DMS153 treated with DMSO at 0.1 percent for 48 hours (cell line): ENCODE results near the gene TKTL2.
"Not testable (repeated sequence)": the region's sequence is repeated elsewhere in the genome, so short reads cannot be mapped to it uniquely, and the experiment has no call there.

Experiments
- DNase-seq: peaks from one replicate; lab custom pipeline; 2025; ENCODE audit not compliant: unreplicated experiment; lab: John Stamatoyannopoulos, UW

Gene TKTL2

DNA sequence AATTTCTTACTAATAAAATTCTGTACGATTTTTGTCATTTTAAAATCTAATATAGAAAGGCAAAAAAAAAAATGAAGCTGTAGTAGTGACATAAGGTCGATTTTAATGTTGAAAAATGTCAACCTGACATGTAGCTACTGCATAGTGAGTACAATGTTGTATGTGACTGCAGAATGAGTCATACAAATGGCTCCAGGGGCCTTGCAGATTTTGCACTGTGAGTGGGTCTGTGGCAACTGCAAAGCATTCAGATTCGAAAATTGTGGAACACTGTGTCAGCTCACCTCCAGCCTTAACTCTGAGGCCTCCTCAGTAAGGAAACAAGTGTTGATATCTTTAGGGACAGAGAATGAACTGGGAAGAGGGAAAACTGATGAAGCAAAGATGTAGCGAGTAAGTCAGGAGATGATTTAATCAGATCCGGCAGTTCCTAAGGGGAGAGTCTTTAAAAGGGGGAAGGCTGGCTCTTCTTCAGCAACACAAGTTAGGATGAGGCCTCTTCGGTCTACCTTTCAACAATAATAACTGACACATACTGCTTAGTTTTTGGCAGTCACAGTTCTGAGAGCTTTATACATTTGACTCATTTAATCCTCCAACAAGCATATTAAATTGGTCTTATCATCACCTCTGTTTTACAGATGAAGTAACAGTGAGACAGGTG is 24.9 kb downstream of the TKTL2 start:
- no peak for DNase-seq

DNA sequence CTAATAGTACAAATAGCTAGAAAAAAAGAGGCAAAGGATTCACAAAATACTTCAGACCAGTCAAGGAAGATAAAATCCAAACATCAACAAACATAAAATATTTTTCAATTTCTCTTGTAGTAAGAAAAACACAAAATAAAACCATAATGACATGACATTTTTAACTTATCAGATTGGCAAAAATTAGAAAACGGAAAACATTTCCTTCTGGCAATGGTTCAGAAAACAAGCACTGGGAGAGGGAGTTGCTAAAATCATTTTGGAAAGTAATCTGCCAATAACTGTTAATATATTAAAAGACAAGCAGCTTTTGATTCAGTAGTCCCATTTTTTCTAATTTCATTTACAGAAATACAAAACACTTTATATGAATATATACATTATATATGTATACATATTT is 26.1 kb downstream of the TKTL2 start:
- no peak for DNase-seq

GRCh38 chr4:163447023-163447422 is 26.5 kb downstream of the TKTL2 start:
- DNase-seq = not testable (repeated sequence)

DNA sequence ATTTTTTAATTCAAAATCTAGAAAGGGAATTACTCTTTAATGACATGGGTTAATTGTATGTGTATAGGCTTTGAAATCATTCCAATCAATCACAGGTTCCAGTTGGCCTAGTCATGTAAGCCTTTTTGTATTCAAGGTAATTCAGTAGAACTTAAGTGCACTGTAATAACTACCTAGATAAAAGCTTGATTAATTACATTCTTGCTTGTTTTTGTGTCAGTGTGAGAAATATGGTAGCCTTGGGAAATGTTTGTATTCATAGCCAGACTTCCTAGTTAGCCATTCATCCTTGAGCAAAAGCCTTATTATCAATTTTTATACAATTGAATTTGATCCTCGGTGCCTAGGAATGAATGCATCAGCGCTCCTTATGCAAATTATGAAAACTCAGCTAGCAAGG is 33.5 kb downstream of the TKTL2 start:
- DNase-seq = no peak
